GM21723 (cell line): Measurements from ENCODE around the gene EVX2.

Experiments
- ATAC-seq: cut with Tn5 transposase; IDR thresholded peaks from one replicate; pipeline ENCODE4 v1.9.1; 2021; ENCODE audit warnings: mild to moderate bottlenecking, moderate library complexity; ENCODE audit not compliant: unreplicated experiment

EVX2 gene

GRCh38 chr2:176107731-176108181 lies 24.0 kb upstream of the EVX2 start:
- no peak for ATAC-seq

- no peak for ATAC-seq
Observed at GRCh38 chr2:176106581-176107539, 23.1 kb upstream of the EVX2 start, which contains the start of gene HOXD11. TSS of gene HOXD11 (plus strand) at chr2:176107280. CDS start at chr2:176107356, 76 bp downstream.

GRCh38 chr2:176105730-176106580 lies 22.2 kb upstream of the EVX2 start:
- ATAC-seq = no peak

GRCh38 chr2:176105078-176105729 lies 21.4 kb upstream of the EVX2 start:
- ATAC-seq = no peak

GRCh38 chr2:176104316-176105077 lies 20.7 kb upstream of the EVX2 start:
- ATAC-seq = no peak

GRCh38 chr2:176103742-176104315 lies 20.1 kb upstream of the EVX2 start:
- no peak for ATAC-seq

- no peak for ATAC-seq
Observed at GRCh38 chr2:176103194-176103593, 19.4 kb upstream of the EVX2 start.

GRCh38 chr2:176102309-176102866 lies 18.6 kb upstream of the EVX2 start:
- no peak for ATAC-seq

- no peak for ATAC-seq
Observed at GRCh38 chr2:176101842-176102241, 18.1 kb upstream of the EVX2 start.

GRCh38 chr2:176101216-176101830 lies 17.6 kb upstream of the EVX2 start:
- ATAC-seq = no peak

- ATAC-seq = no peak
Observed at GRCh38 chr2:176100547-176101140, 16.9 kb upstream of the EVX2 start.

- no peak for ATAC-seq
Observed at GRCh38 chr2:176099728-176100546, 16.2 kb upstream of the EVX2 start, which contains the start of gene HOXD12. TSS of gene HOXD12 (plus strand) at chr2:176099795. CDS start at chr2:176099802, 7 bp downstream.

- no peak for ATAC-seq
Observed at GRCh38 chr2:176099159-176099727, 15.5 kb upstream of the EVX2 start.

GRCh38 chr2:176098366-176099158 lies 14.8 kb upstream of the EVX2 start:
- no peak for ATAC-seq

GRCh38 chr2:176097820-176098365 lies 14.1 kb upstream of the EVX2 start:
- no peak for ATAC-seq
